ENCODE measurements around the gene ASIC5. TPM values are rescaled to one million over a fixed set of nuclear protein-coding genes. Genes with fewer than 3 reads are reported as not detected.

The ASIC5 gene
- polyA plus RNA-seq, 3 donors: not detected

GRCh38 chr4:155820887-155821518 is 45.1 kb downstream of the ASIC5 start:
- no CpG with 5 or more reads among the region's 4 CpGs for WGBS (ENCODE audit: insufficient coverage)
- Histone ChIP-seq H3K9ac (ENCODE audit: insufficient read depth, low read length, poor library complexity, severe bottlenecking) (no peak overlapping the region), H3K27me3 (ENCODE audit: control insufficient read depth in 2 of 2, insufficient read depth in 2 of 2, low read length in 2 of 2) (no peaks in the 10 kb centered on the region), H3K27ac (ENCODE audit: low read depth in 1 of 2, low read length in 2 of 2) (no peak overlapping the region), H3K4me2 (replicated peaks; ENCODE audit: extremely low read depth, low read length, poor library complexity, severe bottlenecking) (no peak overlapping the region), H3K4me3 (replicated peaks in 1 of 3; ENCODE audit: low read depth in 2 of 3, low read length in 3 of 3) (no peak overlapping the region), H3K36me3 (replicated peaks in 1 of 2; ENCODE audit: control insufficient read depth in 1 of 2, insufficient read depth in 2 of 2, low read length in 2 of 2) (no peaks in the 10 kb centered on the region), H3K9me3 (replicated peaks in 1 of 2; ENCODE audit: control insufficient read depth in 1 of 2, insufficient read depth in 1 of 2, low read length in 2 of 2) (no peaks in the 10 kb centered on the region), H3K4me1 (ENCODE audit: control insufficient read depth in 1 of 2, insufficient read depth in 2 of 2, low read length in 2 of 2) (no peaks in the 10 kb centered on the region), H2AFZ (ENCODE audit: insufficient read depth, low read depth, low read length, poor library complexity, severe bottlenecking) (no peak overlapping the region), H3K79me2 (ENCODE audit: insufficient read depth, low read length) (no peaks in the 10 kb centered on the region), H4K20me1 (ENCODE audit: insufficient read depth, low read length) (no peaks in the 10 kb centered on the region)
- no peak for DNase-seq
- H3K9me3 Mint-ChIP-seq: peaks cover 0 to 3% (median 0%) of the 10 kb centered on the region in 7 donors
- intact Hi-C loops (cut with micrococcal nuclease): no loop called here
- no peak overlapping the region for H3K27ac Mint-ChIP-seq
- H3K36me3 Mint-ChIP-seq: no peaks in the 10 kb centered on the region
- no peak overlapping the region for H3K4me3 Mint-ChIP-seq
- TF ChIP-seq CTCF (IDR thresholded peaks at IDR 0.05): no peak
- no peaks in the 10 kb centered on the region for H3K4me1 Mint-ChIP-seq
- peaks cover 0 to 3% (median 2%) of the 10 kb centered on the region in 3 donors for H3K27me3 Mint-ChIP-seq (ENCODE audit: low read depth in 3 of 3)

GRCh38 chr4:155819066-155819465 is 47.0 kb downstream of the ASIC5 start:
- Histone ChIP-seq H2AFZ (ENCODE audit: insufficient read depth, low read depth, low read length, poor library complexity, severe bottlenecking) (no peak overlapping the region), H3K9ac (ENCODE audit: insufficient read depth, low read length, poor library complexity, severe bottlenecking) (no peak overlapping the region), H3K4me3 (replicated peaks in 1 of 3; ENCODE audit: low read depth in 2 of 3, low read length in 3 of 3) (no peak overlapping the region), H3K79me2 (ENCODE audit: insufficient read depth, low read length) (no peaks in the 10 kb centered on the region), H3K9me3 (replicated peaks in 1 of 2; ENCODE audit: control insufficient read depth in 1 of 2, insufficient read depth in 1 of 2, low read length in 2 of 2) (no peaks in the 10 kb centered on the region), H3K27ac (ENCODE audit: low read depth in 1 of 2, low read length in 2 of 2) (no peak overlapping the region), H3K4me2 (replicated peaks; ENCODE audit: extremely low read depth, low read length, poor library complexity, severe bottlenecking) (no peak overlapping the region), H3K36me3 (replicated peaks in 1 of 2; ENCODE audit: control insufficient read depth in 1 of 2, insufficient read depth in 2 of 2, low read length in 2 of 2) (no peaks in the 10 kb centered on the region), H4K20me1 (ENCODE audit: insufficient read depth, low read length) (no peaks in the 10 kb centered on the region), H3K4me1 (ENCODE audit: control insufficient read depth in 1 of 2, insufficient read depth in 2 of 2, low read length in 2 of 2) (no peaks in the 10 kb centered on the region), H3K27me3 (ENCODE audit: control insufficient read depth in 2 of 2, insufficient read depth in 2 of 2, low read length in 2 of 2) (no peaks in the 10 kb centered on the region)
- intact Hi-C loops (cut with micrococcal nuclease): no loop called here
- no peak for DNase-seq
- no CpG with 5 or more reads among the region's 1 CpG for WGBS (ENCODE audit: insufficient coverage)
- Mint-ChIP-seq H3K36me3 (no peaks in the 10 kb centered on the region), H3K9me3 (peaks cover 0 to 2% (median 0%) of the 10 kb centered on the region in 7 donors), H3K4me1 (no peaks in the 10 kb centered on the region), H3K4me3 (no peak overlapping the region), H3K27me3 (ENCODE audit: low read depth in 3 of 3) (peaks cover 0 to 5% (median 3%) of the 10 kb centered on the region in 3 donors), H3K27ac (no peak overlapping the region)
- no peak for TF ChIP-seq CTCF (IDR thresholded peaks at IDR 0.05)
